Keratinocyte (primary cell): ENCODE measurements around the gene SKOR2.
"Not testable (repeated sequence)": the region's sequence is repeated elsewhere in the genome, so short reads cannot be mapped to it uniquely, and the experiment has no call there.

Source experiments
- CTCF ChIP-seq, 3 experiments: IDR thresholded peaks in 1 of 3; conservative IDR thresholded peaks in 1 of 3; optimal IDR thresholded peaks in 1 of 3; 2 replicates in 2 of 3; 3 replicates in 1 of 3; pipeline versions ENCODE3 to v1.5.1; 2011; ENCODE audit warnings: low read length in 3 of 3, mild to moderate bottlenecking in 3 of 3, moderate library complexity in 2 of 3, control low read depth in 1 of 3, inconsistent platforms in 1 of 3; ENCODE audit not compliant: insufficient read depth in 2 of 3; ENCODE audit errors: extremely low read depth in 1 of 3
- EZH2 ChIP-seq: IDR thresholded peaks from one replicate; pipeline ENCODE4 v1.6.1; 2012; ENCODE audit warnings: inconsistent platforms, mild to moderate bottlenecking, low read length, moderate library complexity

GRCh38 chr18:47195961-47196360 is 55.5 kb downstream of the SKOR2 start:
- TF ChIP-seq CTCF (optimal IDR thresholded peaks at IDR 0.05 in 1 of 3, IDR thresholded peaks at IDR 0.05 in 1 of 3, conservative IDR thresholded peaks at IDR 0.05 in 1 of 3; ENCODE audit: extremely low read depth in 1 of 3, insufficient read depth in 2 of 3, low read length in 3 of 3); EZH2: not testable (repeated sequence)
